Parathyroid adenoma (tissue), 2 donors: ENCODE measurements around the gene MME.

Experiments used
- H2AFZ ChIP-seq: fragments of 300-600 bp; sonication (generic); one replicate; pipeline ENCODE4 v1.7.0; 2017; ENCODE audit warnings: antibody characterized with exemption, mild to moderate bottlenecking
- H3K27ac ChIP-seq: fragments of 300-600 bp; sonication (generic); one replicate; pipeline ENCODE4 v1.7.0; 2017
- H3K27me3 ChIP-seq: fragments of 300-600 bp; sonication (generic); one replicate; pipeline ENCODE4 v1.7.0; 2017; ENCODE audit warnings: low read length; ENCODE audit not compliant: control insufficient read depth, insufficient read depth
- H3K36me3 ChIP-seq: fragments of 300-600 bp; sonication (generic); one replicate; pipeline ENCODE4 v1.7.0; 2017; ENCODE audit warnings: low read length; ENCODE audit not compliant: control insufficient read depth, insufficient read depth
- H3K4me1 ChIP-seq: fragments of 300-600 bp; sonication (generic); one replicate; pipeline ENCODE4 v1.7.0; 2017; ENCODE audit warnings: control low read depth
- H3K4me2 ChIP-seq: fragments of 300-600 bp; sonication (generic); one replicate; pipeline ENCODE4 v1.7.0; 2017; ENCODE audit warnings: low read length
- H3K4me3 ChIP-seq: fragments of 300-600 bp; sonication (generic); one replicate; pipeline ENCODE4 v1.7.0; 2017; ENCODE audit warnings: low read depth, low read length
- H3K79me2 ChIP-seq: fragments of 300-600 bp; sonication (generic); one replicate; pipeline ENCODE4 v1.7.0; 2017; ENCODE audit warnings: control low read depth
- H3K9ac ChIP-seq: fragments of 300-600 bp; sonication (generic); one replicate; pipeline ENCODE4 v1.7.0; 2017; ENCODE audit warnings: mild to moderate bottlenecking
- H3K9me3 ChIP-seq: fragments of 300-600 bp; sonication (generic); one replicate; pipeline ENCODE4 v1.7.0; 2017; ENCODE audit warnings: low read length; ENCODE audit not compliant: control insufficient read depth
- TF ChIP-seq, protein P1 (sequence below): fragments of 300-600 bp; sonication (generic); IDR thresholded peaks from one replicate; pipeline ENCODE4 v1.7.0; 2017; ENCODE audit warnings: antibody characterized with exemption, mild to moderate bottlenecking
- donor health status: primary hyperparathyroidism.

MME gene

DNA sequence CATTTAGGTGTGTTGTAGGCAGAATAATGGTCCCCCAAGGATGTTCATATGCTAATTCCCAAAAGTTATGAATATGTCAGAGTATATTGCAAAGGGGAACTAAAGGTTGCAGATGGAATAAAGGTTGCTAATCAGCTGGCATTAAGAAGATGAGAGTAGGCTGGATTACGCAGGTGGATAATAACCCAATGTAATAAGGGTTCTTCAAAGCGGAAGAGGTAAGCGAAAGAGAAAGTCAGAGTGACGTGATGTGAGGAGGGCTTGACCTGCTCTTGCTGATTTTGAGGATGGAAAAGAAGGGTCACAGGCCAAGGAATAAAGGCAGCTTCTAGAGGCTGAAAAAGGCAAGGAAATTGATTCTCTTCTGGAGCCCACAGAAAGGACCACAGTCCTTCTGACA is 109.4 kb downstream of the MME start:
- no peak overlapping the region for H3K9ac ChIP-seq
- no peak overlapping the region for H2AFZ ChIP-seq
- H3K36me3 ChIP-seq, result no peaks in the 10 kb centered on the region
- no peaks in the 10 kb centered on the region for H3K27me3 ChIP-seq
- H3K4me3 ChIP-seq, result no peak overlapping the region
- no peaks in the 10 kb centered on the region for H3K79me2 ChIP-seq
- no peak overlapping the region for H3K4me2 ChIP-seq
- TF ChIP-seq, protein P1, sequence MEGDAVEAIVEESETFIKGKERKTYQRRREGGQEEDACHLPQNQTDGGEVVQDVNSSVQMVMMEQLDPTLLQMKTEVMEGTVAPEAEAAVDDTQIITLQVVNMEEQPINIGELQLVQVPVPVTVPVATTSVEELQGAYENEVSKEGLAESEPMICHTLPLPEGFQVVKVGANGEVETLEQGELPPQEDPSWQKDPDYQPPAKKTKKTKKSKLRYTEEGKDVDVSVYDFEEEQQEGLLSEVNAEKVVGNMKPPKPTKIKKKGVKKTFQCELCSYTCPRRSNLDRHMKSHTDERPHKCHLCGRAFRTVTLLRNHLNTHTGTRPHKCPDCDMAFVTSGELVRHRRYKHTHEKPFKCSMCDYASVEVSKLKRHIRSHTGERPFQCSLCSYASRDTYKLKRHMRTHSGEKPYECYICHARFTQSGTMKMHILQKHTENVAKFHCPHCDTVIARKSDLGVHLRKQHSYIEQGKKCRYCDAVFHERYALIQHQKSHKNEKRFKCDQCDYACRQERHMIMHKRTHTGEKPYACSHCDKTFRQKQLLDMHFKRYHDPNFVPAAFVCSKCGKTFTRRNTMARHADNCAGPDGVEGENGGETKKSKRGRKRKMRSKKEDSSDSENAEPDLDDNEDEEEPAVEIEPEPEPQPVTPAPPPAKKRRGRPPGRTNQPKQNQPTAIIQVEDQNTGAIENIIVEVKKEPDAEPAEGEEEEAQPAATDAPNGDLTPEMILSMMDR, result no peak
- no peaks in the 10 kb centered on the region for H3K9me3 ChIP-seq
- no peak overlapping the region for H3K27ac ChIP-seq
- no peaks in the 10 kb centered on the region for H3K4me1 ChIP-seq

DNA sequence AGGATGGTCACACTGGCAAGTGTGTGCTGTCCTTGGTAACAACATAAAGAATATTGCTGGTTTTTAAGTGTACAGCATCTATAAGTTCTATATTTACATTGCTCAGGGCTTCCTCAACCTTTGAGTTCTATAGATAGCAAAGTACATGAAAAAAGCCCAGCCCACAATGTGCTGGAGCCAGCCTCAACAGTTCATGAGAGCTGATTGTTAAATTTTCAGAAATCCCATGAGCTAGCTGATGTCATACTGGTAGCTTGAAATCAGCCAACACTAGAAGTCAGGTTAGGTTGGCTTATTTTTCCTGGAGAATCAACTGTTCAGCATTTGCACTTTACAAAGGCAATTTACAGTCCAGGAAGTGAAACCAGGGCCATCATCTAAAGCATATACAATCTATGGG is 110.6 kb downstream of the MME start:
- no peaks in the 10 kb centered on the region for H3K27me3 ChIP-seq
- no peaks in the 10 kb centered on the region for H3K4me1 ChIP-seq
- no peak overlapping the region for H3K4me2 ChIP-seq
- no peak overlapping the region for H3K9ac ChIP-seq
- TF ChIP-seq, protein P1, result no peak
- no peaks in the 10 kb centered on the region for H3K79me2 ChIP-seq
- H3K9me3 ChIP-seq, result no peaks in the 10 kb centered on the region
- no peak overlapping the region for H2AFZ ChIP-seq
- no peak overlapping the region for H3K27ac ChIP-seq
- no peak overlapping the region for H3K4me3 ChIP-seq
- H3K36me3 ChIP-seq, result no peaks in the 10 kb centered on the region

DNA sequence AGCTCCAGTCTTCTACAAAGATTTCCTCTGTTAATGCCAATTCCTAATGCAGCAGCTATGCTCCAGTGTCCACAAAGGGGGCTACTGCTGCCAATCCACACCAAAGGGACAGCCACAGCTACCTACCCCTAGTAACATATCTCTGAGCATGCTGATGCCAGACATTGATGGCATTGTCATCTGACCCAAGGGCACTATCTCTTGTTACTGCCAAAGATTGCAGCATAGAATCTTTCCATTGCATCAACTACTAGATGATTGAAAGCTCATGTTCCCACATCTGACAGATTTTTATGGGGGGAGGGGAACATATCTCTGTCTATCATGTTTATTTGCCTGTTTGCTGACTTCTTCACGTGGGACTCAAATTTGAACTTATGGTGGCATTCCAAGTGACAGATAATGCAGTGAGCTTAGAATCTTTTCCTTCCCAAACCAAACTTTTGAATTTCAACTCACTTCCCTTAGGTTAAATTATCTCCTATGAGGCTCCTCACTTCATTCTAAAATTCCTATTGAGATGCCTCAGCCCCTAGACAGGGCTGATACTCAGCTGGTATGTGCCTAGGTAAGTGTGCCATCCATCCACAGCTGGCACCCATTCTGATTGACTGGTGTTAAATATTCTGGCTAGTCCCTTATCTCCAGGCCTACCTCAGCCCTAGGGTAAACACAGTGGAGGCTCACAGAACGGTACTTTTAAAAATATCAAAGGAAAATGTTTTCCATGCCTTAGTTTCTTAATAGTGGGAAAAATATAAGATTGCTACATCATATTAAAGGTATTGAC is 113.0 kb downstream of the MME start:
- TF ChIP-seq, protein P1, result no peak
- no peaks in the 10 kb centered on the region for H3K9me3 ChIP-seq
- H3K4me2 ChIP-seq, result no peak overlapping the region
- H3K4me1 ChIP-seq, result no peaks in the 10 kb centered on the region
- H3K9ac ChIP-seq, result no peak overlapping the region
- no peaks in the 10 kb centered on the region for H3K36me3 ChIP-seq
- no peaks in the 10 kb centered on the region for H3K27me3 ChIP-seq
- no peak overlapping the region for H3K27ac ChIP-seq
- H2AFZ ChIP-seq, result no peak overlapping the region
- H3K4me3 ChIP-seq, result no peak overlapping the region
- H3K79me2 ChIP-seq, result no peaks in the 10 kb centered on the region

DNA sequence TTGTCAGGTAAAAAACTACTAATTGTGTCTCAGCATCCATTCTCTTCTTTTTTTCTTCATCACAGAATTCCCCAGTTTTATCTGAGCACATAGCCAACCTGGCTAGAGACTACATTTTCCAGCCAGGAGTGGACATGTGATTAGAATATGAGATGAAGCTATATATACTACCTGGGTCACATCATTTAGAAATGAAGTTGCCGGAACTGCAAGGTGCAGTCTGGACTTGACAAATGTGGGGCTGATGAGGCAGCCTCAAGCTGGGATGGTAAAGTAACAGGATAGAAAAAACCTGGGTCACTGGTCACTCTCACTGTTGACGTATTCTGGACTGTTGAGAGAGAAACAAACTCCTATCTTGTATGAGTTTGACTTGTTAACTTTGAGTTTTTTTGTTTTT is 113.7 kb downstream of the MME start:
- H3K27me3 ChIP-seq, result no peaks in the 10 kb centered on the region
- H3K27ac ChIP-seq, result no peak overlapping the region
- no peak overlapping the region for H3K9ac ChIP-seq
- no peak overlapping the region for H3K4me3 ChIP-seq
- H3K4me1 ChIP-seq, result no peaks in the 10 kb centered on the region
- no peaks in the 10 kb centered on the region for H3K9me3 ChIP-seq
- no peaks in the 10 kb centered on the region for H3K36me3 ChIP-seq
- H2AFZ ChIP-seq, result no peak overlapping the region
- TF ChIP-seq, protein P1, result no peak
- no peaks in the 10 kb centered on the region for H3K79me2 ChIP-seq
- no peak overlapping the region for H3K4me2 ChIP-seq
